SH-SY5Y (cell line): ENCODE results near the gene ALCAM.

Source experiments
- GATA2 ChIP-seq: IDR thresholded peaks from 2 replicates; pipeline ENCODE4 v1.6.1; 2011; ENCODE audit warnings: mild to moderate bottlenecking, low read depth, low read length
- GATA3 ChIP-seq: IDR thresholded peaks from 2 replicates; pipeline ENCODE4 v1.6.1; 2011; ENCODE audit warnings: low read depth, mild to moderate bottlenecking, low read length, moderate library complexity

GRCh38 chr3:105435277-105435676, 68.6 kb downstream of the ALCAM start:
- TF ChIP-seq GATA2 = no peak
- TF ChIP-seq GATA3 = no peak
